ENCODE results near the gene ROBO2.
"Not testable (repeated sequence)": the region's sequence is repeated elsewhere in the genome, so short reads cannot be mapped to it uniquely, and the experiment has no call there.

Gene ROBO2

DNA sequence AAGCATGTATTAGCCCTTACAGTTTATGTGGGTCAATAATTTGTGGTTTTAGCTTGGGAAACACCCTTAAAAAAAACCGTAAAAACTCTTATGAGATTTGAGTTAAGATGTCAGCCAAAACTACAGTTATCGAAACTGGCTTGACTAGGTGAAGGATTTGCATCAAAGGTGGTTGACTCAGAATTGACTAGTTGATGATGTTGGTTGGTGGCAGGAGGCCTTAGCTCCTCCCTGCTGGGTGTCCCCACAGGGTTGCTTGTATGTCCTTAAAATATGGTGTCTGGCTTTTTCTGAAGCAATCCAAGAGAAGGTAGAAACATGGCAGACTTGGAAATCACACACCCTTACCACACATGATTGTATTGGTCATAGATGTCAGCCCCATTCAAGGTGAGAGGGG is 305.1 kb downstream of the ROBO2 start:
- DNase-seq, result no peak

GRCh38 chr3:77348244-77348855 is 308.5 kb downstream of the ROBO2 start:
- no peak for DNase-seq

DNA sequence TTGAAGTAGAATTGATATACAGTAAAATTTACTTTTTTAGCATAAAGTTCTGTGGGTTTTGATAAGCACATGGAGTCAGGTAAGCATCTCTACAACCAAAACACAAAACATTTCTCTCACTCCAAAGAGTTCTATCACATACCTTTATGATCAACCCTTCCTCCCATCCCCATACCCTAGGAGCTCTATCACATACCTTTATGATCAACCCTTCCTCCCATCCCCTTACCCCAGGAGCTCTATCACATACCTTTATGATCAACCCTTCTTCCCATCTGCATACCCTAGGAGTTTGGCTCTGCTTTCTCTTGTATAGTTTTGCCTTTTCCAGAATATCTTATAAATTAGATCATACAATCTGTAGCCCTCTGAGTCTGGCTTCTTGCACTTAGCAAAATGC is 315.1 kb downstream of the ROBO2 start:
- no peak for DNase-seq

DNA sequence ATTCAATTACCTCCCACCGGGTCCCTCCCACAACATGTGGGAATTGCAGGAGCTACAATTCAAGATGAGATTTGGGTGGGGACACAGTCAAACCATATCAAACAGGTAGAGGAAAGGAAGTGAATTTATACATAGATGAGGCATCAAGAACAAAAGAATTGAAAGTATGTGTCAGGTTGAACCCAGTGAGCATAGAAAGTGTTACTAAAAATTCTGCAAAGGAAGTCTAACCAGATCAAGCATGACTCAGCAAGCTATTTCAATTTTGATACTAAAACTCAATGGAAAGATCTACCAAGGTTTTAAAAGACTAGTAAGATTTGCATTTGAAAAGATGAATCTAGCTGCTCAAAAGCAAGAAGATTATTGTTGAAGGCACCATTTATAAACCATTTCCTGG is 323.0 kb downstream of the ROBO2 start:
- no peak for DNase-seq

DNA sequence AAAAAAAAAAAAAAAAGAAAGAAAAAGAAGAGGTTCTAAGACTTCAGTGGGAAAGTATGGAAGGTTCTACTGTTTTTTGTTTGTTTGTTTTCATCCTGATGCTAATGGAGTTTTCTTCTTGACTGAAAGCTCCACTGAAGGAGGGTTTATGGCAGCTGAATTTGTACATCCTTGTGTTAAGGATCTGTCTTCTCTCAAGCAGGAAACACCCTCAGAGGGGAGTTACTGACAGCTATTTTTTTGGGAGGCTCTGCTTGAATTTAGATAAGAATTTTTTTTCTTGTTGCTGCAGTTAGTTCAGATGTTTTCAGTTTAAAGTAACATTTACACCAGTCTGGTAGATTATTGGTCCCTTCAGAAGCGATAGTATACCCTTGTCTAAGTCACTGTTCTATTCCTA is 325.3 kb downstream of the ROBO2 start:
- DNase-seq, result no peak

- no peak for DNase-seq
Measured at GRCh38 chr3:77370413-77370812, 330.5 kb downstream of the ROBO2 start.

DNA sequence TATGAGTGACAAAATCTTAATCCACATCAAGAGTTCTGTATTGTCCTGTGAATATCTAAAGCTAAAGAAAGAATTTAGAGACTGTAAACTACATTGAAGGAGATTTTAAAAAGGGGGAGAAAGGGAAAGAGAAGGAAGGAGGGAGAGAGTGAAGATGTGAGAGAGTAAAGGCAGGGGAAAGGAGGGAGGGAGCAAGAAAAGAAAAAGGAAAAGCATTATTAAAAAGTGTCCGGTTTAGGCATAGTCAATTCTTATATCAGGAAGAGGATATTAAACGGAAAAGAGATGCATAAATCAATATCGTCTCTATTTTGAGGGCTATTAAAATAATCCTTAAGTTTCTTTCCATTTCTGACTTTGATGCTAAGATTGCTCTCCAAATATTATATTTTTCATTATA is 332.1 kb downstream of the ROBO2 start:
- DNase-seq, result no peak

DNA sequence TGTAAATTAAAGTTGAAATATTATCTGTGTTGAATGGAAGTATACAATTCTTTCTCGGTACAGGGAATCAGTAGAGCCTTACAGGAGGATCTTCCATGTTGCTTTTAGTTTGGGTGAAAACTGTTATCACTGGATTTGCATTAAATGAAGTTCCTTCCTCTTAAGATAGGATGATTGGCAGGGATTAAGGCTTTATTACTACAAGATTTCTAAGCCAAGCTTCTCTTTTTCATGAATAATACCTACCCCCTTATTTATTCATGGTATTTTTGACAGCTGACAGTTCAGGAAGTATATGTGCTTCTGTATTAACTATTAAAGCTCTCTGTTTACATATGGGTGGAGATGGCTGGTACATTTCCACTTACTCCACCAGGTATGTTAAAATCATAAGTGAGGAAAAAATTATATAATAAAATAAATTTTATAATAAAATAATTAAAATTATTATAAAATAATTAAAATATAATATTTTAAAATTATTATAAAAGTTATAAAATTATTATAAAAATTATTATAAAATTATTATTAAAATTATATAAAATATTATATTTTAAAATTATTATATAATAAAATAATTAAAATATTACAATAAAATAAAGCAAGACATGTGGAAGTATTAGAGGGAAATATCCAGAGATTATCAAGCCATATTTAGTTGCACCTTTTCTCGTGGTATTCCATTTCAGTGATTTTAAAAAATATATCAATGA is 332.9 kb downstream of the ROBO2 start:
- no peak for DNase-seq

GRCh38 chr3:77373619-77374018 is 333.7 kb downstream of the ROBO2 start:
- DNase-seq, result no peak

- DNase-seq, result no peak
Measured at GRCh38 chr3:77376511-77376910, 336.6 kb downstream of the ROBO2 start.

DNA sequence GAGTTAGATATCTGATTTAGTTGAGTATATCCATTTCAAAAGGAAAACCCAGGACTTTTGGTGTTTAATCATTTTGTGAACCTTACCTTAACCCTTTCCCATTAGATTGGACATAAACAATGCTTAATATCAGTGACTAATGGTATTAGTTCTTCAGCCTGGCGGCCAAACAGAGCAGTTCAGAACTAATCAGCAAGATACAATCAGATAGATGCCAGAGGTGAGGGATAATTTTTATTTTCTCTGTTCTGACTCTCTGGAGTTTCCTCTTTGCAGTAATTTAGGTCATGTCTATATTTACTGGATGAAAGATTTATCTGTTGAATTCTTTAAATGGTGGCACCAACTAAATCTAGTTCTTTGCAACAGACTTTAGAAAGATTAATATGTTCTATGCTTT is 337.8 kb downstream of the ROBO2 start:
- no peak for DNase-seq

- DNase-seq, result no peak
Measured at GRCh38 chr3:77380136-77380535, 340.2 kb downstream of the ROBO2 start.

- no peak for DNase-seq
Measured at GRCh38 chr3:77381431-77381830, 341.5 kb downstream of the ROBO2 start.

DNA sequence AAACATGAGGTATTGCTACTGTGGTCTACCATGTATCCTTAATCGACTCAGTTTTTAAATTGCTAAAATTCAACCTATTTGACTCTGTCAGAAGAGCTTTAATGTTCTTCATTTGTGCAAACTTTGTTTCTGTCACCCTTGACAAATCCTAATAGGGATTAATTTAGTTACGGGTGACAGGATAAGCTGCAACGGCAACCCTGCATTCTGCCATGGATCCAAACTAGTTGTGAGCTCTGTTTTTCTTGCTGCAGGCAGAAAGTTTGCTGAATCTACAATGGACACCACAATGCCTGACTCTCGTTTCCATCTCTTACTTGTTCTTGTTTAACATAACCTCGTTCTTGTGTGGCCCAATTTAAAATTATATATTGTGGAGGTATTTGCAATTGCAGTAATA is 352.3 kb downstream of the ROBO2 start:
- no peak for DNase-seq

DNA sequence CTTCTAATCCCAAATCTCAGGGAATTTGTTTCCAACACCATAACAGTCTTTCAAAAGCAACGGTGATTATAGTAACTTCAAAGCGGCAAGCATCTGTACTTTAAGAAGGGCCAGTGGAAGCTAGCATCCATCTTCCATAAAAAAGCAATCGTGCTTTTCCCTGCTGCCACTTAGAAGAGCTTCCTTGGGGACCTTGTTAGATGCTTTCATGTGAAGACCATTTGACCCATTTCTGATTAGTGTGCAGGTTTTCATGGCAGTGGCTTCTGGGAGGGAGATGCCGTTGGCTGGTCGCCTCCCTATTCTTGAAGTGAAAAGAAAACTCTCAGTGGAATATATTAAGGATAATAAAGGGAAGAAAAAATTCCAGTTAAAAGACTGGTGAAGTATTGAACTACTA is 354.1 kb downstream of the ROBO2 start:
- DNase-seq, result no peak

DNA sequence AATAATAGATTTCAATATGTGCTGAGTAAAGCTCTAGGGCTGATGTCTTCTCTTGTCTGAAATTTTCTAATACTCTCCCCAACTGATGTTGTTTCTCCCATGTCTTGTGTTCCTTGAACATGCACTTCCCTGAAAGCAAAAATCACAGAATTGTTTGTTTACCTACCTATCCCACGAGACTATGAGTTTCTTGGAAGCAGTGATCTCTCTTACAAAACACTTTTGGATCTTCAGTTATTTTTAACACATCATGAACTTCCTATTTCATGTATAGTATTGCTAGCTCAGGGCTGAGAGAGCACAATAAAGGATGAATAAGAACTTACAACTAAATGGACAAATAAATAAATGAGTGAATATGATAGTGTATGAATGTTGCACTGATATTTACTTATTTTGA is 365.0 kb downstream of the ROBO2 start:
- DNase-seq, result no peak

- no peak for DNase-seq
Measured at GRCh38 chr3:77407441-77407840, 367.5 kb downstream of the ROBO2 start.

DNA sequence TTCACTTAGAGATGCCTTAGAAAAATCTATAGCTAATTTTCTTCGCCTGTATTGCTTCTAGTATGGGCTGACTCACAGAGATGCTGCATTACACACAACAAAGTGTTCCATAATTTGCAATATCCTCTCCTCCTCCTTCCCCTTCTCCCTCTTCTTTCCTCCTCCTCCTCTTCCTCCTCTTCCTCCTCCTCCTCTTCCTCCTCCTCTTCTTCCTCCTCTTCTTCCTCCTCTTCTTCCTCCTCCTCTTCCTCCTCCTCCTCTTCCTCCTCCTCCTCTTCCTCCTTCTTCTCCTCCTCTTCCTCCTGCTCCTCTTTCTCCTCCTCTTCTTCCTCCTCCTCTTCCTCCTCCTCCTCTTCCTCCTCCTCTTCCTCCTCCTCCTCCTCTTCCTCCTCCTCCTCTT is 370.4 kb downstream of the ROBO2 start:
- DNase-seq, result not testable (repeated sequence)

DNA sequence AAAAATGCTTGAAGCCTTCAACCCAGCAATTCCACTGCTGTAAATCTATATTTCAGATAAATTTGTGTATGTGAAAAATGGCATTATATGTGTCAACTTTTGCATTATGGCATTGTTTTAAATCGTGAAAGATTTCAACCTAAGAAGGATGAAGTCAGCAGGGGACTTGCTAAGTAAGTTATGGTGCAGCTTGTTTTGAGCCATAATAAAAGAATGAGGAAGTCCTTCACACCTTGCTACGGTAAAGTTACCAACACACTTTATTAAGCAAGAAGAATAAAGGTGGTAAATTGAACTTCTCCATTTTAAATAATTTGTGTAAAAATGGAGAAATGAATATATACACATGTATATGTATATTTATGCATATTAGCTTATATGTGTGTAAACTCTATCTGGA is 371.4 kb downstream of the ROBO2 start:
- DNase-seq, result no peak

DNA sequence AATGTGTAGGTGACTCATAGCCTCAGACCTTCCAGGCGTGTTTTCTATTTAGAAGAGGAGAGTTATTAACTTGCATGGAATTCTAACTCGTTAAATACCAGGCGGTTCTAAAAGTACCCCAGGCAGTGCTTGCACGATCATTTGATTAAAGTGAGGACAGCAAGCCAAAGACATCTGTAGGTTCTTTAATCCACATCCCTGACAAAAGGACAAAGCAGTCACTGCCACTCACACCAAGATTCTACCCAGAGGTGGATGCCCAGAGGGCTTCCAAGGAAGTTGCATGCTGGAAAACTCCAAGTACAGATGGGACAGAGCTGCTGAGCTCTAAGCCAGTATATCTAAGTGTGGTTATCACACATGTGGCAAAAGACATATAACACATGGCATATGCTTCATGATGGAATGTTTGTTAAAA is 372.1 kb downstream of the ROBO2 start:
- no peak for DNase-seq

DNA sequence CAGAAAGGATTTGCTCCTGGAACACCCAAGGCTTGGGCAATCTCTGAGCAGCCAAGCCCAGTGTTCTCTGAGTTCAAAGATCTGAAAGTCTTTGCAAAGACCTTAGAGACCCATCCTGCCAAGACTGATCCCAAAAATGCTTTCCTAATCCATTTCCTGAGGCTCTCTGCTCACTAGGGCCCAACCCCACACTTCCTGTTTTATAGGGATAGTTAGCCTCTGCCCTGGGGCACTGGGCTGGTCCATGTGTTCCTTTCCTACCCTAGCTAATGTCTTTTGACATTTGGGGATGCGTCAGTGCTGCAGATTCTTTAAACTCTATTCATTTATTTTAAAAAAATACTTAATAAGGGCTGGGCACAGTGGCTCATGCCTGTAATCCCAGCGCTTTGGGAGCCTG is 372.7 kb downstream of the ROBO2 start:
- no peak for DNase-seq

DNA sequence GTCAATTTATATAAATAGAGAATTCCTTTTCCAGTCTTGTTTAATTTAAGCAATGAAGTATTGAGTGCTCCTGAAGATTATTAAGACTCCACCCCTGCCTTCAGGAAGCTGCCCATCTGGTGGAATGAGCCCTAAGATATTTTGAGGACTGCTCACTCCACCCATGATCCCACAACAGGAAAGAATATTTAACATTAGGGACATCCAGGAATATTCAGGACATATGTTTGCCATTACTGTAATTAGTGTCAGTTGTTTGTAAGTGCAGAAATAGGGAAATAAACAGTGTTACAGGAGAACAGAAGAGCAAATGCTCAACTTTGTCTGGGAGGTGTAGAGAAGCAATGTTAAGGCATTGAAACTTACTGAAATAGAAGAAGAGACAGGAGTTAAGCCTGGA is 375.0 kb downstream of the ROBO2 start:
- DNase-seq, result no peak

- DNase-seq, result no peak
Measured at GRCh38 chr3:77420336-77420735, 380.4 kb downstream of the ROBO2 start.

- DNase-seq, result no peak
Measured at GRCh38 chr3:77421916-77422315, 382.0 kb downstream of the ROBO2 start.

DNA sequence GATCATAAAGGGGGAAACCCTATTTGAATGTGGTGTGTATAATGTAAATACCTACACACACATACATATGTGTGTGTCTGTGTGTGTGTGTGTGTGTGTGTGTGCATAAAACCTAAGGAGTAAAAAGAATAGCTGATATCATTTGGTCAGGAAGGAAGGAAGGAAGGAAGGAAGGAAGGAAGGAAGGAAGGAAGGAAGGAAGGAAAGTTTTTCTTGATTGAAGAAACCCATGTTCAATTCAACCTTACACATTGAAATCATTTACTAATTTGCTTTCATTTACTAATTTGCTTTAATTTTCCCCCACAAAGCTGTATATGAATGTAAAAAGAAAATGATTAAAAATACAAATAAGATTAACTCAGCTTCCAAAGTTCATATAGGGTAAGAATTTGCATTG is 386.6 kb downstream of the ROBO2 start:
- no peak for DNase-seq

Measured in CD4-positive, alpha-beta T cell treated with Interleukin-4 for 1 hour (primary cell).